A549 (cell line): ENCODE results near the gene TMEM186. TPM values are rescaled to one million over a fixed set of nuclear protein-coding genes. Genes with fewer than 3 reads are reported as not detected.
"Not testable (repeated sequence)": the region's sequence is repeated elsewhere in the genome, so short reads cannot be mapped to it uniquely, and the experiment has no call there.

ENCODE experiments used
- ATAC-seq, 2 experiments: fragments of 200-7000 bp in 1 of 2; fragments of >200 bp in 1 of 2; cut with Nextera tagmentation in 1 of 2; cut with Tn5 transposase in 1 of 2; 3 replicates each; pipeline versions ENCODE4 v1.8.0 to v1.9.1; 2018 to 2020; ENCODE audit warnings: mild to moderate bottlenecking in 1 of 2, moderate library complexity in 1 of 2
- CTCF ChIA-PET: fragments of 300-600 bp; sonication (Branson Sonifier 250); formaldehyde crosslinking; extraction: SDS; loops from one replicate; lab custom pipeline; 2021; ENCODE audit warnings: antibody characterized with exemption, inconsistent platforms; lab: Yijun Ruan, JAX
- POLR2A ChIA-PET: fragments of 350-600 bp; formaldehyde crosslinking; extraction: SDS; loops from one replicate; lab custom pipeline; 2021; ENCODE audit warnings: antibody characterized with exemption, inconsistent platforms; lab: Yijun Ruan, JAX
- DNase-seq, 2 experiments: peaks; one replicate each; pipeline versions ENCODE4 v3.0.0 to v3.0.0-alpha.2; 2011 to 2016; ENCODE audit warnings: low read depth in 1 of 2, low spot score in 1 of 2
- FAIRE-seq: peaks from 2 replicates; lab custom pipeline; 2011; peaks lifted over from hg19 to GRCh38; lab: Jason Lieb, UNC
- H3K27ac ChIP-seq, 2 experiments: fragments of >200 bp; sonication (Bioruptor Twin); formaldehyde crosslinking; 3 replicates each; pipeline ENCODE4 v1.5.1; 2016 to 2017
- H3K4me1 ChIP-seq: fragments of >200 bp; sonication (Bioruptor Twin); formaldehyde crosslinking; 3 replicates; pipeline ENCODE4 v1.6.1; 2016
- H3K4me2 ChIP-seq: fragments of >200 bp; sonication (Bioruptor Twin); formaldehyde crosslinking; 3 replicates; pipeline ENCODE4 v1.6.1; 2016
- H3K4me3 ChIP-seq: fragments of >200 bp; sonication (Bioruptor Twin); formaldehyde crosslinking; 3 replicates; pipeline ENCODE4 v1.5.1; 2016
- H3K9me3 ChIP-seq: fragments of >200 bp; sonication (Bioruptor Twin); formaldehyde crosslinking; 3 replicates; pipeline ENCODE4 v1.6.1; 2016
- BHLHE40 ChIP-seq: IDR thresholded peaks from 2 replicates; pipeline ENCODE4 v1.6.1; 2012; ENCODE audit warnings: low read depth, low read length, inconsistent platforms
- CBX8 ChIP-seq: fragments of 200-600 bp; sonication (generic); IDR thresholded peaks from 2 replicates; pipeline ENCODE4 v1.6.1; 2016
- CEBPB ChIP-seq, 2 experiments: fragments of >200 bp in 1 of 2; sonication (Bioruptor Twin) in 1 of 2; formaldehyde crosslinking in 1 of 2; IDR thresholded peaks; 2 replicates each; pipeline ENCODE4 v1.6.1; 2012 to 2016
- CTCF ChIP-seq: fragments of >200 bp; sonication (Bioruptor Twin); formaldehyde crosslinking; IDR thresholded peaks from 3 replicates; pipeline ENCODE4 v1.5.1; 2016
- FOSB ChIP-seq: fragments of 250-450 bp; sonication (Bioruptor Pico); IDR thresholded peaks from 2 replicates; pipeline ENCODE4 v1.5.0; 2020; ENCODE audit warnings: mild to moderate bottlenecking, moderate library complexity
- HDAC2 ChIP-seq: fragments of 200-600 bp; sonication (generic); IDR thresholded peaks from 2 replicates; pipeline ENCODE4 v1.6.1; 2016
- HES2 ChIP-seq: fragments of >200 bp; sonication (Bioruptor Twin); formaldehyde crosslinking; IDR thresholded peaks from 2 replicates; pipeline ENCODE4 v1.6.1; 2016
- HOXA7 ChIP-seq: fragments of 250-450 bp; sonication (Bioruptor Pico); IDR thresholded peaks from 2 replicates; pipeline ENCODE4 v1.5.0; 2020; ENCODE audit warnings: mild to moderate bottlenecking, moderate library complexity
- HOXB13 ChIP-seq: fragments of 250-450 bp; sonication (Bioruptor Pico); IDR thresholded peaks from 2 replicates; pipeline ENCODE4 v1.5.0; 2020; ENCODE audit warnings: low read depth, mild to moderate bottlenecking, moderate library complexity
- HOXB5 ChIP-seq: fragments of 250-450 bp; sonication (Bioruptor Pico); IDR thresholded peaks from 2 replicates; pipeline ENCODE4 v1.5.0; 2020; ENCODE audit warnings: mild to moderate bottlenecking, moderate library complexity
- JUNB ChIP-seq: fragments of >200 bp; sonication (Bioruptor Twin); formaldehyde crosslinking; IDR thresholded peaks from 2 replicates; pipeline ENCODE4 v1.6.1; 2016
- KDM1A ChIP-seq: fragments of 200-600 bp; sonication (generic); IDR thresholded peaks from 2 replicates; pipeline ENCODE4 v1.6.1; 2016; ENCODE audit warnings: low read depth, mild to moderate bottlenecking
- KDM5A ChIP-seq: fragments of 200-600 bp; sonication (generic); IDR thresholded peaks from 2 replicates; pipeline ENCODE4 v1.6.1; 2016; ENCODE audit warnings: antibody characterized with exemption, mild to moderate bottlenecking
- MAFK ChIP-seq: fragments of 450-650 bp; IDR thresholded peaks from 2 replicates; pipeline ENCODE4 v1.6.1; 2014; ENCODE audit not compliant: partially characterized antibody
- PHF8 ChIP-seq: fragments of 200-600 bp; sonication (generic); IDR thresholded peaks from 2 replicates; pipeline ENCODE4 v1.6.1; 2016; ENCODE audit warnings: low read depth, mild to moderate bottlenecking, antibody characterized with exemption, moderate library complexity, borderline replicate concordance
- POLR2AphosphoS2 ChIP-seq: conservative IDR thresholded peaks from 2 replicates; pipeline ENCODE4 v1.6.1; 2012; ENCODE audit warnings: low read length, improper control_type of control experiment, inconsistent platforms
- RARB ChIP-seq: fragments of 250-450 bp; sonication (Bioruptor Pico); IDR thresholded peaks from 2 replicates; pipeline ENCODE4 v1.8.0; 2021; ENCODE audit warnings: mild to moderate bottlenecking, moderate library complexity
- RCOR1 ChIP-seq: fragments of 150-350 bp; IDR thresholded peaks from 2 replicates; pipeline ENCODE4 v1.6.1; 2014; ENCODE audit warnings: antibody characterized with exemption, low read length, low read depth
- SMC3 ChIP-seq: fragments of >200 bp; sonication (Bioruptor Twin); formaldehyde crosslinking; IDR thresholded peaks from 3 replicates; pipeline ENCODE4 v1.6.1; 2018; ENCODE audit warnings: inconsistent platforms
- TP53 ChIP-seq: fragments of 250-450 bp; sonication (Bioruptor Pico); IDR thresholded peaks from 2 replicates; pipeline ENCODE4 v1.5.0; 2021; ENCODE audit warnings: mild to moderate bottlenecking, moderate library complexity
- ZFP36 ChIP-seq: fragments of 450-650 bp; IDR thresholded peaks from 2 replicates; pipeline ENCODE4 v1.6.1; 2014; ENCODE audit warnings: borderline replicate concordance; ENCODE audit not compliant: partially characterized antibody
- WGBS: methylation state at CpG from one replicate; pipeline ENCODE4 v1.1.6; 2017; ENCODE audit errors: missing lambda C conversion rate; 5-methylcytosine and 5-hydroxymethylcytosine counted together
- polyA plus RNA-seq, 4 experiments: library from polyadenylated mRNA; depleted of rRNA in 3 of 4; stranded (reverse); fragments of >200 nt; fragmentation: RNase III in 1 of 4; extraction: RNeasy Plus Mini Kit Qiagen cat#74134 plus additional on column Dnase treatment in 1 of 4; gene quantifications; 2 replicates in 3 of 4; 3 replicates in 1 of 4; pipeline ENCODE4 v1.2.3, GENCODE V29; 2011 to 2017

TMEM186 gene
- polyA plus RNA-seq, 2 of the 4 experiments (the other 2 are of a cell fraction), result 10.9 to 12.7 TPM

GRCh38 chr16:8806272-8806983 lies 9.0 kb upstream of the TMEM186 start:
- no peak for FAIRE-seq

DNA sequence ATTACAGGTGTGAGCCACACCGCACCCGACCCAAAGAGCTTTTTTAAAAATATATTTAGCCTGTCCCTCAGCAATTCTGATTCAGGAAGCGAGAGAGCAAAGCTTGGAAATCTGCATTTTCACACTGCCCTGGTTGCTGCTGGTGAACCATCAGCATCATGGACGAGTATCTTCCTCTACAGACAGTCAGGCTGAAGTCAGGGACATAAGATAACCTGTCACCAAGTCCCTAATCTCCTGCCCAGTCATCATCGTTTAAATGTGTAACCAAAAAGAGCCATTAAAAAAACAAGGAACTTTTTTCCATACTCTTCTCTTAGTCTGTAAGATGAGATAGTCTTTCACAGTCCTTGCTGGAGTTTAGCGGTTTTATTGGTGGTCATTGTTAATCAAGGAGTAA lies 6.9 kb upstream of the TMEM186 start:
- DNase-seq (no peak), ATAC-seq (no peak)
- Histone ChIP-seq H3K27ac (no peak overlapping the region), H3K4me2 (no peak overlapping the region)
- TF ChIP-seq HES2, result no peak
- no peak for TF ChIP-seq JUNB
- TF ChIP-seq TP53 (CRISPR knock-in tag), result no peak
- TF ChIP-seq, all 56 proteins: peak for 0
- Histone ChIP-seq H3K9me3 (no peaks in the 10 kb centered on the region), H3K4me1 (peaks cover 9% of the 10 kb centered on the region), H3K4me3 (no peak overlapping the region)
- 94% methylated on average over 6 of the region's 6 CpGs for WGBS
- FAIRE-seq, result no peak
- POLR2A ChIA-PET, result no interaction called here
- CTCF ChIA-PET, result interaction anchor here (0.9 kb wide), 1 partner anchor 13 kb away, joined by 3 read pairs; no protein-coding TSS in a partner anchor

More at GRCh38 chr16:8806272-8806983, 9.0 kb upstream of the TMEM186 start:
- DNase-seq, result no peak
- TF ChIP-seq CEBPB (IDR thresholded peaks at IDR 0.05), result no peak
- no peak for TF ChIP-seq KDM1A
- TF ChIP-seq RARB, result no peak
- no peak for TF ChIP-seq POLR2AphosphoS2
- TF ChIP-seq RCOR1, result no peak
- TF ChIP-seq HDAC2, result no peak
- no peak for TF ChIP-seq HOXB5 (CRISPR knock-in tag)
- TF ChIP-seq CBX8, result no peak
- no peak for TF ChIP-seq PHF8
- no peak for TF ChIP-seq FOSB (CRISPR knock-in tag)
- no peak for TF ChIP-seq SMC3
- TF ChIP-seq CTCF, result no peak
- no peak for TF ChIP-seq ZFP36
- no peak for TF ChIP-seq KDM5A
- no peak for TF ChIP-seq TP53 (CRISPR knock-in tag)
- TF ChIP-seq HOXB13 (CRISPR knock-in tag), result no peak
- no peak for TF ChIP-seq MAFK
- TF ChIP-seq BHLHE40, result no peak
- TF ChIP-seq HOXA7, result no peak
- TF ChIP-seq, all 56 proteins: peak for 0
- Histone ChIP-seq H3K9me3 (no peaks in the 10 kb centered on the region), H3K4me1 (no peaks in the 10 kb centered on the region), H3K27ac (no peak overlapping the region), H3K4me2 (no peak overlapping the region), H3K4me3 (no peak overlapping the region)
- CTCF ChIA-PET, result interaction anchor here (0.7 to 1.1 kb wide), 3 partner anchors 10 to 1930 kb away, joined by 3 read pairs; no protein-coding TSS in a partner anchor
- WGBS, result 92% methylated on average over 13 of the region's 13 CpGs
- POLR2A ChIA-PET, result interaction anchor here (0.6 to 0.8 kb wide), 2 partner anchors 11 to 62 kb away, joined by 3 to 4 read pairs; partner anchors contain the start of gene CARHSP1
- no peak for ATAC-seq

- H3K9me3 ChIP-seq, H3K4me2 ChIP-seq, FAIRE-seq, ATAC-seq, H3K4me3 ChIP-seq, H3K27ac ChIP-seq, DNase-seq, POLR2A ChIA-PET: not testable (repeated sequence)
- peaks cover 15% of the 10 kb centered on the region for H3K4me1 ChIP-seq
- CTCF ChIA-PET, result interaction anchor here (0.9 to 1.0 kb wide), 2 partner anchors 8 to 12 kb away, joined by 3 read pairs; no protein-coding TSS in a partner anchor
- whole genome bisulfite sequencing, result 94% methylated on average over 12 of the region's 12 CpGs
Measured at GRCh38 chr16:8803733-8804132, 6.3 kb upstream of the TMEM186 start.
